DMS153 treated with DMSO at 0.1 percent for 48 hours (cell line): ENCODE measurements around the gene PFN4.
"Not testable (repeated sequence)": the region's sequence is repeated elsewhere in the genome, so short reads cannot be mapped to it uniquely, and the experiment has no call there.

Experiments
- DNase-seq: peaks from one replicate; lab custom pipeline; 2025; ENCODE audit not compliant: unreplicated experiment; lab: John Stamatoyannopoulos, UW

PFN4 gene

DNA sequence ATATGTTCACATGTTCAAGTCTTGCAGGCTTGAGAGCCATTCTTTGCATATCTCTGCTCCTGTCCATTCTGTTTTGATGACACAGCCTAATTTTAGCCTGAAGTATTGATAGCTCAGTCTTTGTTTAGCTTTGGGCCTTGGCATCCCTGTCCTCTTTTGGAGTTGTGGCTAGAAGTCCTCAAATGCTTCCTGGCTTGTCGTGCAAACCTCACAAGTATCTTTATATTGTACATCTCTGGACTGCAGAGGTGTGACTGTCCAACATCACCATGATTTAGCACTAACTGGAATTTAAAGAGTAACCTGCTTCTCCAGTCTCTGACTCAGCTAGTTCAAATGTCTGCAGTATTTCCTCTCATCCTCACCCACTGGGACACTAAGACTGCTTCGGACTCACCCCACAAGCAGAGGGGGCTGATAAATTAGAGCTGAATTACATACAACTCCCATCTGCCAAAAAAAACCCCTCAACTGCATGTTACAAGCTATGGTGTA is 11.7 kb downstream of the PFN4 start:
- no peak for DNase-seq

DNA sequence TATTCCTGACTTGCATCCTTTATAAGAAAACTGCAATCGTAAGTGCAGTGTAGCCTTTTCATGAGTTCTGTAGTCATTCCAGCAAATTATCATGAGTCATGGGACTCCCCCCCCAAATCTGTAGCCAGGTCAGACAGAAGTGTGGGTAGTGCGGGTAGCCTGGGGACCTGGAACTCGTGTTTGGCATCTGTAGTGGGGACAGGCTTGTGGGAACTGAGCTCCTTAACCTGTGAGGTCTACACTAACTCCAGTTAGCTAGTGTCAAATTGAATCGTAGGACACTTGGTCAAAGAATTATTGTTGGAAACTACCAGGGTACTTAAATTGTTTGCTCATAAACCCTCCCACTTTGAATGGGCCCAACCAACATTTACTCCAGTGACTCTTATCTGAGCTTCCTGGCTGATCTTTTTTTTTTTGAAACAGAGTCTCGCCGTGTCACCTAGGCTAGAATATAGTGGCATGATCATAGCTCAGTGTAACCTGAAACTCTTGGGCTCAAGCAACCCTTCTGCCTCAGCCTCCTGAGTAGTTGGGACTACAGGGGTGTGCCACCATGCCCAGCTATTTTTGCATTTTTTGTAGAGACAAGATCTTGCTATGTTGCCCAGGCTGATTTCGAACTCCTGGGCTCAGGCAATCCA is 12.4 kb downstream of the PFN4 start:
- no peak for DNase-seq

DNA sequence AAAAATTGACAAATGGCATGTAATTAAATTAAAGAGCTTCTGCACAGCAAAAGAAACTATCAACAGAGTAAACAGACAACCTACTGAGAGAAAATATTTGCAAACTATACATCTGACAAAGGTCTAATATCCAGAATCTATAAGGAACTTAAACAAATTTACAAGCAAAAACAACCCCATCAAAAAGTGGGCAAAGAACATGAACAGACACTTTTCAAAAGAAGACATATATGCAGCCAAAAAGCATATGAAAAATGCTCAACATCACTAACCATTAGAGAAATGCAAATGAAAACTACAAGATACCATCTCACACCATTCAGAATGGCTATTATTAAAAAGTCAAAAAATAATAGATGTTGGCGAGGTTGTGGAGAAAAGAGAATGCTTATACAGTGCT is 13.7 kb downstream of the PFN4 start:
- DNase-seq = not testable (repeated sequence)

DNA sequence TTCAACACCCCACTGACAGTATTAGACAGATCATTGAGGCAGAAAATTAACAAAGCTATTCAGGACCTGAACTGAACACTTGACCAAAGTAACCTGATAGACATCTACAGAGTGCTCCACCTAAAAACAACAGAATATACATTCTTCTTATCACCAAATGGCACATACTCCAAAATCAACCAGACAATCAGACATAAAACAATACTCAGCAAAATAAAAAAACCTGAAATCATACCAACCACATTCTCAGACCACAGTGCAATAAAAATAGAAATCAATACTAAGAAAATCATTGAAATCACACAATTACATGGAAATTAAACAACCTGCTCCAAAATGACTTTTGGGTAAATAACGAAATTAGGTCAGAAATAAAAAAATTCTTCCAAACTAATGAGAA is 15.8 kb downstream of the PFN4 start:
- DNase-seq = no peak

DNA sequence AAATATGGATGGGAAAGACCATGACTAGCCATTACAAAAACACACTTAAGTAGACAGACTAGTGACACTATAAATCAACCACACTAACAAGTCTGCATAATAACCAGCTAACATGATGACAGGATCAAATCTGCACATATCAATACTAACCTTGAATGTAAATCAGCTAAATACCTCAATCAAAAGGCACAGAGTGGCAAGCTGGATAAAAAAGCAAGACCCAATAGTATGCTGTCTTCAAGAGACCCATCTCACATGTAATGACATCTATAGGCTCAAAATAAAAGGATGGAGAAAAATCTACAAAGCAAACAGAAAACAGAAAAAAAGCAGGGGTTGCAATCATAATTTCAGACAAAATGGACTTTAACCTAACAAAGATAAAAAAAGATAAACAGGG is 16.3 kb downstream of the PFN4 start:
- DNase-seq = no peak

DNA sequence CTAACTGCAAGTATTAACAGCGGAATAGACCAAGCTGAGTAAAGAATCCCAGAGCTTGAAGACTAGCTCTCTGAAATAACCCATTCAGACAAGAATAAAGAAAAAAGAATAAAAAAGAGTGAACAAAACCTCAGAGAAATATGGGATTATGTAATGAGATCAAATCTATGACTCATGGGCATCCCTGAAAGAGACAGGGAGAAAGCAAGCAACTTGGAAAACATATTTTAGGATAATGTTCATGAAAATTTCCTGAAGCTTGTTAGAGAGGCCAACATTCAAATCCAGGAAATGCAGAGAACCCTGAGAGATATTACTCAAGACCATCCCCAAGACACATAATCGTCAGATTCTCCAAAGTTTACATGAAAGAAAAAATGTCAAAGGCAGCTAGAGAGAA is 17.3 kb downstream of the PFN4 start:
- DNase-seq = no peak

DNA sequence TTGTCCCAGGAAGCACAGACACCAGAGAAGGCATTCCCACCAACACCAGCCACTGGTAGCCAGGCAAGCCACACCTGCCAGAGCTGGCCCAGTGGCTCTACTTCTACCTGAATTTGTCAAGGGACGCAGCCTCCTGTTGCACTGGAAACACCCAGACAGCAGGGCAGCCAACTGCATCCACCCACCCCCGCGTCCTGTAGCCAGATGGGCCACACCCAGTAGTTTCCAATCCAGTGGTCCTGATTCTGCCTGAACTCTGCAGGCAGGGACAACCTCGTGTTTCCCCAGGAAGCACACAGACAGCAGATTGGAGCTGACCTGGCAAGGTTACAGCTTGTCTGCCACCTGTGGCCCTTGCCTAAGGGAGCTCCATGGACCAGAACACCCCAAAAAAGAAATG is 18.2 kb downstream of the PFN4 start:
- no peak for DNase-seq

DNA sequence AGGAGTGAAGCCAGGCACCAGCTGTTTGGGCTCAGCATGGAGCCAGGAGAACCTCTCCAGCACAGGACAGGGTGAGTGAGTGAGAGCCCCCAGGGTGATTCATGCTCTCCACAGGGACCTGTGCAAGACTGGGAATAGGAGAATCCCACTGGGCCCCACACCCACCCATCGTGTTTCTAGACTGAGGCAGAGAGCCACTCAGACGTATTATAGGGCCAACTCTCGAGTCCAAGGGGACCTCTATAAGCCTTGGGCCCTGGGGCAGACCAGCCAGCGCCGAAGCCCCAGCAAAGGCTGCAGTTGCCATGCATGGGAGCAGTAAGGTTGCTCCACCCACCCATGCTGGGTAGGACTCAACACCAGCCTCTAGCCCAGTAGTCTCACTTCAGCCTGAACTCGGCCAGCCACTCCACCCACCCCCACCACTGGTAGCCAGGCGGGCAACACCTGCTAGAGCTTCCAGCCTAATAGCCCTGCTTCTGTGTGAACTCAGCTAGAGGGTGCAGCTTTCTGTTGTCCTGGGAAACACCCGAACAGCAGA is 19.0 kb downstream of the PFN4 start:
- no peak for DNase-seq

DNA sequence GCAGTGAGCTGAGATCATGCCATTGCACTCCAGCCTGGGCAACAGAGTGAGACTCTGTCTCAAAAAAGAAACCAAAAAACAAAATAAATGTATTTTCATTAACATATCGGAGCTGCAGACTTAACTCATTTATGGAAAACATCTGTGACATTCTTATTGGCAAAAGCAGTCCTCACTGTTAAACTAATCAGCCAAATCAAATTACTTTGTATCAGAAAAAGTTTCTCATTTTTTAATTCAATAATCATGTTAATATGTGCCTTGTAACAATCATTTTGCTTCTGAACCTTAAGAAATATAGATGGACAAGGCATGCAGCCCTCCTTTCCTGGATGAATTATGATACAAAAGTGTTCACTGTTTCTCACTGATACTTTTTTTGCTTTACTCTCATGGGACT is 20.5 kb downstream of the PFN4 start:
- no peak for DNase-seq

DNA sequence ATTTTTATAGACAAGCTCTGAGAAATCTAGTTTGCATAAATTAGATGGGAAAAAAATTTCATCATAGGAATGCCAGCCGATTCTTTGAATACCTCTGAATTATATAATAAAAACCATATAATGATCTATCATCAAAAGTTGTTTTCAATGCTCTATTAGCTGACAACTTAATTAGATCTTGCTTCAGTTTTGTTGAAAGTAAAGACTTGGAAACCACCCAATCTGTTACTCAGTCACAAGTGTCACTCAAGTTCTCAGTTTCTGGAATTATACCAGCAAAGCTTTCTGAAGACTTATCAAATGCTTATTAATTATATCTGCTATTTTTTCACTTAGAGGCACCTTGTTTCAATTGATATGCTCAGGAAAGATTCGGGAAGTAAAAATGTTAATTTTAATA is 21.1 kb downstream of the PFN4 start:
- no peak for DNase-seq

DNA sequence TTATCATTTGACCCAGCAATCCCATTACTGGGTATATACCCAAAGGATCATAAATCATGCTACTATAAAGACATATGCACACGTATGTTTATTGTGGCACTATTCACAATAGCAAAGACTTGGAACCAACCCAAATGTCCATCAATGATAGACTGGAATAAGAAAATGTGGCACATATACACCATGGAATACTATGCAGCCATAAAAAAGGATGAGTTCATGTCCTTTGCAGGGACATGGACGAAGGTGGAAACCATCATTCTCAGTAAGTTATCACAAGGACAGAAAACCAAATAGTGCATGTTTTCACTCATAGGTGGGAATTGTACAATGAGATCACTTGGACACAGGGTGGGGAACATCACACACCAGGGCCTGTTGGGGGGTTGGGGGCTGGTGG is 22.4 kb downstream of the PFN4 start:
- not testable (repeated sequence) for DNase-seq

DNA sequence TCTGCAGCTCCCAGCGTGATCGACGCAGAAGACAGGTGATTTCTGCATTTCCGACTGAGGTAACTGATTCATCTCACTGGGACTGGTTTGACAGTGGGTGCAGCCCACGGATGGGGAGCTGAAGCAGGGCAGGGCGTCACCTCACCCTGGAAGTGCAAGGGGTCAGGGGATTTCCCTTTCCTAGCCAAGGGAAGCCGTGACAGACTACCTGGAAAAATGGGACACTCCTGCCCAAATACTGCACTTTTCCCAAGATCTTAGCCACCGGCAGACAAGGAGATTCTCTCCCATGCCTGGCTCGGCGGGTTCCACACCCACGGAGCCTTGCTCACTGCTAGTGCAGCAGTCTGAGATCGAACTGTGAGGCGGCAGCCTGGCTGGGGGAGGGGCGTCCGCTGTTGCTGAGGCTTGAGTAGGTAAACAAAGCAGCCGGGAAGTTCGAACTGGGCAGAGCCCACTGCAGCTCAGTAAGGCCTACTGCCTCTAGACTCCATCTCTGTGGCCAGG is 27.9 kb downstream of the PFN4 start:
- not testable (repeated sequence) for DNase-seq

DNA sequence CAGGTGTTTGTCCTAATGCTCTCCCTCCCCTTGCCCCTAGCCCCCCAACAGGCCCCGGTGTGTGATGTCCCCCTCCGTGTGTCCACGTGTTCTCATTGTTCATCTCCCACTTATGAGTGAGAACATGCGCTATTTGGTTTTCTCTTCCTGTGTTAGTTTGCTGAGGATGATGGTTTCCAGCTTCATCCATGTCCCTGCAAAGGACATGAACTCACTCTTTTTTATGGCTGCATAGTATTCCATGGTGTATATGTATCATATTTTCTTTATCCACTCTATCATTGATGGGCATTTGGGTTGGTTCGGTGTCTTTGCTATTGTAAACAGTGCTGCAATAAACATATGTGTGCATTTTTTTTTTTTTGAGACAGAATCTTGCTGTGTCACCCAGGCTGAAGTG is 29.9 kb downstream of the PFN4 start:
- DNase-seq = not testable (repeated sequence)

DNA sequence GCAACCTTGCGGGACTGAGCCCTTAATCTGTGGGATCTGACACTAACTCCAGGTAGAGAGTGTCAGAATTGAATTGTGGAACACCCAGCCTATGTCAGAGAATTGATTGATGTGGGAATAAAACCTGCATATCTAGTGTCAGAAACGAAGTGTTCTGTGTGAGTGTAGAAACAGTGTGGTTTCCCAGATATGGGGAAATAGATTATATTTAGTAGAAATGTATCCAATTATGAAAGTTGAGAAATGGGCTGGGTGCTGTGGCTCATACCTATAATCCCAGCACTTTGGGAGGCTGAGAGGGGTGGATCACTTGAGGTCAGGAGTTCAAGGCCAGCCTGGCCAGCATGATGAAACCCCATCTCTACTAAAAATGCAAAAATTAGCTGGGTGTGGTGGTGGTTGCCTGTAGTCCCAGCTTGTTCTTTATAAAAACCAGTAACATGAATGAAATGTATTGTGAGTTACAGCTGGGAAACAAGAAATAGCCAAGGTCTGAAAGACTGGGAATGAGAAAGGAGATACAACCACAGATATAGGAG is 34.2 kb downstream of the PFN4 start:
- DNase-seq = no peak

DNA sequence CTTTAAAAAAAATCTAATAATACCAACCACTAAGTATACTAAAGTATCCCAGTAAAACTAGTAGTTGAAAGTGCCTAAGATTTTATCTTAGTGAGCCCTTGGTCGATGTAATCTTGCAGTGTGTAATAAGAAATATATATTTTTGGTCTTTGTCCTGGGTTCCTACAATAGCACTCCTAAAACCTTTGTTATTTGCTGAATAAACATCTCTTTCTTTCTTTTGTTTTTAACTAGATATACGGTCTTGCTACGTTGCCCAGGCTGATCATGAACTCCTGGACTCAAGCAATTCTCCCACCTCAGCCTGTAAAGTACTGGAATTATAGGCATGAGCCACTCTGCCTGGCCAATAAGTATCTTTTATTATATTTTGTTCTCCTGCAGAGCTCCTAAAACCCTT is 36.1 kb downstream of the PFN4 start:
- DNase-seq = no peak

DNA sequence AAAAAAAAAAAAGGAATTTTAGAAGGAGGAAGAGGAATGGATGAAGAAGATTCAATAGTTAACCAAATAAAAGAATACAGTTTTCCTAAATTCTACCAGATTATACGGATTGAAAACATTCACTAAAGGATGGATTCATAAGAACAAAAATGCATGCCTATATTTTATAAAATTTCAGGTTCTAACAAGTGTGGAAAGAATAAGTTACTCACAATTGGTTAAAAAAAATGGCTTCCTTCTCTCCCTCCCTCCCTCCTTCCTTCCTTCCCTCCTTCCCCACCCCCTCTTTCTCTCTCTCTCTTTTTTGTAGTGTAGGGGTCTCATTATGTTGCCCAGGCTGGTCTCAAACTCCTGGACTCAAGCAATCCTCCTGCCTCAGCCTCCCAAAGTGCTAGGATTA is 36.9 kb downstream of the PFN4 start:
- DNase-seq = no peak

DNA sequence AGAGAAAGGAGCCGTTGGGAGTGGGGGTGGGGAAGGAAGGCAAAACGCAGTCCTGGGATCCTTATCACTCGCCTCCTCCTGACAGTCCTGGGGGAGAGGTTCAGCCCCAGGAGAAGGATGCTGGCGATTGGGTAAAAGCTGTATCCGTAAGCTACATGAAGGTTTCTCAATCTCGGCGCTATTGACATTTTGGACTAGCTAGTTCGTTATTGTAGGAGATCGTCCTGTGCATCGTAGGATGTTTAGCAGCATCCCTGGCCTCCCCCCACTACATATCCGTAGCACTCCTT is 38.0 kb downstream of the PFN4 start:
- DNase-seq = no peak

DNA sequence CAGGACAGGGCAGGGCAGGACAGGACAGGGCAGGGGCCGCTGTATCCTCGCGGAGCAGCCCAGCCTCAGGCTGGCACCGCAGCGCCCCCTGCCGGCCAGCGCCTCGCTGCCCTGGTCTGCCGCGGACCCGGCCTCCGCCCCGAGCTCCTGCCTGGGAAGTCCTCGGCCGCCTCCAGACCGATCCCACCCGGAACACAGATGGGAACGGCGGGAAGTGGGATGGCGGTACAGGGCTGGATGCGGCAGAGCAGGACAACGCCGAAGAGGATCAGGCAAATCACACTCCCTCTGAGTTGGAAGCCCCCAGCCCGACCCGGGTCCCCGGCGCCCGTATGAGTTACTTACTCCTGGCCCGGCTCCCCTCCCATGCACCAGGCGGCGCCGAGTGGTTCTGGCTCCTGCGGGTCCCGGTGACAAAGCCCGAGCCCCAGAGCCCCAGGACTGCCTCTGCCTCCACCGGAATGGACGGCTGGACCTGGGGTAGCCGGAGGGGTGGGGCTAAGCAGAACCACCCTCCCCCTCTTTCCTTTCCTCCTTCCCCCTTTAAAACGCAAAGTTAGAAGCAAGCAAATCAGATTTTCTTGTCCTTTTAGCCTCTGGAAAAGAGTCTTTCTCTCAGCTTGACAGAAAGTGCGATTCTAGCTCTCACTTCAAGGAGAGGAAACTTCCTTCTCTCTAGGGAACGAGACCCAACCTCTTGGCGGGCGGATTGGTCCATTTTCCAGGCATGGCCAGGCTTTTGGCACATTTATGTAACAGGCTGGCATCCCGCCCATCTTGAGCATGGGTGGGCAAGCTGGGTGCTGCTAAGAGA is 38.5 kb downstream of the PFN4 start, which contains the start of gene TP53I3:
TSS of gene TP53I3 (minus strand) at position 449 of the 814 bp plus-strand sequence. CDS start 508 bp downstream, outside the sequence.
- DNase-seq = peak; percentile 72

DNA sequence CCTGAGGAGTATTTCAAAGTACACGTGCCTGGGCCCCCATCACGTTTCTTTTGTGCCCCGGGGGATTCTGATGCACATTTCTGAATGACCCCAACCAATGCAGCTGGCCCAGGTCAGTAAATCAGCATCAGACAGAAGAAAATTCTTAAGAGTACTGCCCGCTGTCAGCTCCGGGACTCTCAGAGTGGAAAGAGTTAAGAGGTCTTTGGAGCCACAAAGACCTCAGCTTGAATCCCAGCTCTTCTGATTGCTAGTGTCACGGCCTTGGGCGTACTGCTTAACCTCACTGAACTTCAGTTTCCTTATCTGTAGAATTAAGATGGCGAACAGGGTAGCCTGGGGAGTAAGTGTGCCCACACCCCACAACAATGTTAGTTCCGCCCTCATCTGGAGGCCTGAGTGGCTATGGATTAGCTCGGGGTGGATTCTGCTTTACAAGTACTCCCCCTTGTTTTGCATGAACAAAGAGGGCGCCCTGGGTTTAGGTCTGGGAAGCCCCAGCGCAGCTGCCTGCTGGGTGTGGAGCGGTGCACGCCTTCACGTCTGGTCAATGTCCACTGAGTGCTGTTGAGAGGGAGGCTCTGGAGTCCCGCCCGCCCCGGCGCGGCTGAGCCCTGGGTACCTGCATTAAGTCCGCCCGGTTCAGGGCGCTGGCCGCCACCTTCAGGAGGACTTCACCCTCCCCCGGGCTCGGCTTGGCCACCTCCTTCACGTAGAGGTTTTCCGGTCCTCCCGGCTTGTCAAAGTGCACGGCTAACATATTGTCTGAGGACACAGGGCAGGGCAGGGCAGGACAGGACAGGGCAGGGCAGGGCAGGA is 39.4 kb downstream of the PFN4 start:
- DNase-seq = peak; percentile 71

DNA sequence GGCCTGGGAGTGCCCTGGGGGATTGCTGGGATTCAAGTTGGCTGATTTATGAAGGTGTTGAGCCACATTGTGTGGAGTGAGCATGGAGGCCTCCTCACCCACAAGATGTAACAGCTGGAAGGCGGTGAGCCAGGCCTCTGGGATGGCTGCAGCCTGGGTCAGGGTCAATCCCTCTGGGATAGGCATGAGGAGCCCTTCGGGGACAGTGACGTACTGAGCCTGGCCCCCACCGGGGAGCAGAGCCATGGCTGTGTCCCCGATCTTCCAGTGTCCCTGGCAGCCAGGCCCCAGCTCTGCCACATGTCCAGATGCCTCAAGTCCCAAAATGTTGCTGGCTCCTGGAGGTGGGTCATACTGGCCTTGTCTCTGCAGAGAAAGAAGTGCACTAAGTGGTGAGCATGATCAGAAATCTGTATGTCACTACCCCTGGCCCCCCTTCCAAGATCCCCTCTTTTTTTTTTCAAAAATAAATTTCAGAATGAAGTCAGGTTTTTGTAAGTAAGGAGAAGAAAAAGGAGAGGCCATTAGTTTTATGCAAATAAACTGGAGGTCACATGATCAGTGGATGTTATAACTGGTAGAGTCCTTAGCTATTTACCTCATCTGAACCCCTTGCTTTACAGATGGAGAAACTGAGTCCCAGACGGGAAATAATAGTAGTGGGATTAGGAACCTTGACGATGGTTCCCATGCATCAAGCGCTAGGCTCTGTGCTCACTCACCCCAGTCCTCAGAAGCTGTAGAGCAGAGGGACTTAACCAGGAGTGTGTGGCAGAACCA is 40.2 kb downstream of the PFN4 start:
- no peak for DNase-seq
